Coronary artery (tissue), 2 donors: Measurements from ENCODE around the gene SF3B6.
A peak's percentile ranks its signal among the peaks of the same experiment; 100 is the strongest.

Experiments used
- DNase-seq: peaks from one replicate; pipeline ENCODE4 v3.0.0-alpha.2; 2017; ENCODE audit warnings: low spot score
- H3K27ac ChIP-seq, 2 donors: fragments of 200-600 bp; sonication (generic); one replicate each; pipeline ENCODE4 v1.5.1; 2016 to 2019
- H3K4me3 ChIP-seq: fragments of 200-600 bp; sonication (generic); 2 replicates; pipeline ENCODE4 v1.5.1; 2016; ENCODE audit warnings: mild to moderate bottlenecking, moderate library complexity
- CTCF ChIP-seq: fragments of 200-600 bp; sonication (generic); IDR thresholded peaks from one replicate; pipeline ENCODE4 v1.5.1; 2019; ENCODE audit warnings: antibody characterized with exemption

The SF3B6 gene

GRCh38 chr2:24080701-24081100, 4.6 kb upstream of the SF3B6 start:
- TF ChIP-seq CTCF = no peak
- Histone ChIP-seq H3K27ac (no peak overlapping the region), H3K4me3 (no peak overlapping the region)
- peak; percentile 19 for DNase-seq

- Histone ChIP-seq H3K27ac (peak overlapping the region; percentile 87 to 100), H3K4me3 (peak overlapping the region; percentile 92)
- DNase-seq = no peak
- TF ChIP-seq CTCF = no peak
Observed at GRCh38 chr2:24077879-24078278, 1.8 kb upstream of the SF3B6 start.

- Histone ChIP-seq H3K27ac (peak overlapping the region; percentile 87 to 100), H3K4me3 (peak overlapping the region; percentile 92)
- TF ChIP-seq CTCF = no peak
- DNase-seq = no peak
Observed at GRCh38 chr2:24077535-24077877, 1.4 kb upstream of the SF3B6 start.

GRCh38 chr2:24076849-24077534, 866 bp upstream of the SF3B6 start:
- no peak for TF ChIP-seq CTCF
- DNase-seq = peak; percentile 74
- Histone ChIP-seq H3K27ac (peak overlapping the region; percentile 87 to 100), H3K4me3 (peak overlapping the region; percentile 92)

- no peak for TF ChIP-seq CTCF
- H3K4me3 ChIP-seq = peak overlapping the region; percentile 92
- DNase-seq = peak; percentile 40
- H3K27ac ChIP-seq = peak overlapping the region in 1 of 2 donors; percentile 100
Observed at GRCh38 chr2:24075259-24075658, 867 bp downstream of the SF3B6 start.

GRCh38 chr2:24073816-24074215, 2.3 kb downstream of the SF3B6 start:
- Histone ChIP-seq H3K4me3 (no peak overlapping the region), H3K27ac (no peak overlapping the region)
- no peak for DNase-seq
- TF ChIP-seq CTCF = no peak

- no peak overlapping the region for H3K4me3 ChIP-seq
- no peak for TF ChIP-seq CTCF
- no peak overlapping the region for H3K27ac ChIP-seq
- DNase-seq = no peak
Observed at GRCh38 chr2:24072259-24072658, 3.9 kb downstream of the SF3B6 start.
